ENCODE data around the gene LRRC51. TPM values are rescaled to one million over a fixed set of nuclear protein-coding genes. Genes with fewer than 3 reads are reported as not detected.
"Not testable (repeated sequence)": the region's sequence is repeated elsewhere in the genome, so short reads cannot be mapped to it uniquely, and the experiment has no call there.

The LRRC51 gene
- total RNA-seq, 1 donor from 2014 or later = 11.6 TPM

DNA sequence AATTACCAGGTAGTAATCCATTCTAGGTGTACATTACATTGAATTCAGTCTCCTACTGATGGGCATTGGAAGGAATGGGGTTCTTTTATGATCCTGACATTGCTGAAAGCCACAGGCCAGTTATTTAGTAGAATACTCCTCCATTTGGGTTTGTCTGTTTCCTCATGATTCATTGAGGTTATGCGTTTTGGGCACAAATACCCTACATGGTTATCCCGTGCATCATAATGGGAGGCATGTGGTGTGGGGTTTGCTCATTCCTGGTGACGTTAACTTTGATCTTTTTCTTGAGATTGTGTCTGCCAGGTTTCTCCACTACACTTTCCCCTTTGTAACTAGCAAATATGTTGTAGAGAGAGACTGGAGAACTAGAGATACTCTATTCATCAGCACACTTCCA is 60.4 kb downstream of the LRRC51 start:
- peaks cover 26% of the 10 kb centered on the region for H3K27me3 Mint-ChIP-seq (ENCODE audit: low read depth)
- DNase-seq (ENCODE audit: low read depth, low spot score) = no peak
- H3K4me1 Mint-ChIP-seq = no peaks in the 10 kb centered on the region
- no peak overlapping the region for H3K4me3 Mint-ChIP-seq
- no peaks in the 10 kb centered on the region for H3K36me3 Mint-ChIP-seq (ENCODE audit: low read depth)
- TF ChIP-seq, protein P1, sequence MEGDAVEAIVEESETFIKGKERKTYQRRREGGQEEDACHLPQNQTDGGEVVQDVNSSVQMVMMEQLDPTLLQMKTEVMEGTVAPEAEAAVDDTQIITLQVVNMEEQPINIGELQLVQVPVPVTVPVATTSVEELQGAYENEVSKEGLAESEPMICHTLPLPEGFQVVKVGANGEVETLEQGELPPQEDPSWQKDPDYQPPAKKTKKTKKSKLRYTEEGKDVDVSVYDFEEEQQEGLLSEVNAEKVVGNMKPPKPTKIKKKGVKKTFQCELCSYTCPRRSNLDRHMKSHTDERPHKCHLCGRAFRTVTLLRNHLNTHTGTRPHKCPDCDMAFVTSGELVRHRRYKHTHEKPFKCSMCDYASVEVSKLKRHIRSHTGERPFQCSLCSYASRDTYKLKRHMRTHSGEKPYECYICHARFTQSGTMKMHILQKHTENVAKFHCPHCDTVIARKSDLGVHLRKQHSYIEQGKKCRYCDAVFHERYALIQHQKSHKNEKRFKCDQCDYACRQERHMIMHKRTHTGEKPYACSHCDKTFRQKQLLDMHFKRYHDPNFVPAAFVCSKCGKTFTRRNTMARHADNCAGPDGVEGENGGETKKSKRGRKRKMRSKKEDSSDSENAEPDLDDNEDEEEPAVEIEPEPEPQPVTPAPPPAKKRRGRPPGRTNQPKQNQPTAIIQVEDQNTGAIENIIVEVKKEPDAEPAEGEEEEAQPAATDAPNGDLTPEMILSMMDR (conservative IDR thresholded peaks at IDR 0.05) = no peak
- no peak overlapping the region for H3K27ac Mint-ChIP-seq (ENCODE audit: unreplicated experiment)
- H3K9me3 Mint-ChIP-seq = peaks cover 2% of the 10 kb centered on the region

- H3K4me3 Mint-ChIP-seq; H3K4me1 Mint-ChIP-seq; H3K9me3 Mint-ChIP-seq; H3K36me3 Mint-ChIP-seq (ENCODE audit: low read depth); DNase-seq (ENCODE audit: low read depth, low spot score); H3K27ac Mint-ChIP-seq (ENCODE audit: unreplicated experiment): not testable (repeated sequence)
- H3K27me3 Mint-ChIP-seq (ENCODE audit: low read depth) = peaks cover 26% of the 10 kb centered on the region
These were observed 61.4 kb downstream of the LRRC51 start for GRCh38 chr11:72142086-72142485.

GRCh38 chr11:72142543-72142942 is 61.9 kb downstream of the LRRC51 start:
- H3K27ac Mint-ChIP-seq (ENCODE audit: unreplicated experiment); H3K4me3 Mint-ChIP-seq; DNase-seq (ENCODE audit: low read depth, low spot score); H3K36me3 Mint-ChIP-seq (ENCODE audit: low read depth); H3K9me3 Mint-ChIP-seq; H3K4me1 Mint-ChIP-seq: not testable (repeated sequence)
- H3K27me3 Mint-ChIP-seq (ENCODE audit: low read depth) = peaks cover 26% of the 10 kb centered on the region

GRCh38 chr11:72144807-72145565 is 64.3 kb downstream of the LRRC51 start:
- Mint-ChIP-seq H3K4me3 (no peak overlapping the region), H3K27ac (ENCODE audit: unreplicated experiment) (no peak overlapping the region), H3K36me3 (ENCODE audit: low read depth) (no peaks in the 10 kb centered on the region), H3K27me3 (ENCODE audit: low read depth) (peaks cover 23% of the 10 kb centered on the region), H3K9me3 (peaks cover 2% of the 10 kb centered on the region), H3K4me1 (no peaks in the 10 kb centered on the region)
- TF ChIP-seq, protein P1 (conservative IDR thresholded peaks at IDR 0.05) = no peak
- DNase-seq (ENCODE audit: low read depth, low spot score) = no peak

Small RNA genes within 50 kb of the gene (microRNA-seq; reads per million reads assigned to microRNA genes)
- 1.8 reads per million for gene MIR3165

Other genes starting within 250 kb of the LRRC51 start
- gene DEFB108B, start 247.7 kb upstream of the LRRC51 start, total RNA-seq = not detected in 2 replicates
- gene DEFB131B, start 202.4 kb upstream of the LRRC51 start, total RNA-seq = not detected in 2 replicates
- gene XNDC1N, start 152.3 kb upstream of the LRRC51 start, total RNA-seq = 11.3 and 12.9 TPM in 2 replicates
- gene RNF121, start 151.8 kb upstream of the LRRC51 start, total RNA-seq = 48.8 and 49.9 TPM in 2 replicates
- 10.7 and 10.8 TPM in 2 replicates for gene IL18BP, start 81.9 kb upstream of the LRRC51 start, total RNA-seq
- gene NUMA1, start 308 bp upstream of the LRRC51 start, total RNA-seq = 173 and 179 TPM in 2 replicates
- 79.1 and 79.6 TPM in 2 replicates for gene LAMTOR1, start 22.4 kb downstream of the LRRC51 start, total RNA-seq
- not detected in 2 replicates for gene TOMT, start 25.1 kb downstream of the LRRC51 start, total RNA-seq
- 68.4 and 74.5 TPM in 2 replicates for gene ANAPC15, start 31.8 kb downstream of the LRRC51 start, total RNA-seq
- gene FOLR3, start 54.9 kb downstream of the LRRC51 start, total RNA-seq = not detected in 2 replicates
- gene FOLR1, start 111.3 kb downstream of the LRRC51 start, total RNA-seq = not detected in 2 replicates
- gene FOLR2, start 135.9 kb downstream of the LRRC51 start, total RNA-seq = not detected in 2 replicates
- gene INPPL1, start 143.9 kb downstream of the LRRC51 start, total RNA-seq = 242 and 247 TPM in 2 replicates
- gene PHOX2A, start 163.3 kb downstream of the LRRC51 start, total RNA-seq = 5.1 and 5.6 TPM in 2 replicates

Data from neural crest cell (in vitro differentiated cells).